Iris pigment epithelial cell (primary cell): ENCODE data around the gene OVCA2.
A peak's percentile ranks its signal among the peaks of the same experiment; 100 is the strongest.
"Not testable (repeated sequence)": the region's sequence is repeated elsewhere in the genome, so short reads cannot be mapped to it uniquely, and the experiment has no call there.

Experiments
- DNase-seq: peaks from one replicate; pipeline ENCODE4 v3.0.0-alpha.2; 2011; ENCODE audit warnings: low read depth

Gene OVCA2

GRCh38 chr17:2041561-2042389 lies at the start of gene OVCA2:
TSS of gene OVCA2 (plus strand) at chr17:2042022. CDS start at chr17:2042048, 26 bp downstream.
- DNase-seq, result peak; percentile 92

GRCh38 chr17:1992541-1992940 lies 49.3 kb upstream of the OVCA2 start:
- DNase-seq, result no peak

- no peak for DNase-seq
Measured at GRCh38 chr17:1994707-1995106, 47.1 kb upstream of the OVCA2 start.

- no peak for DNase-seq
Measured at GRCh38 chr17:1995321-1995892, 46.4 kb upstream of the OVCA2 start.

GRCh38 chr17:1995907-1996799 lies 45.7 kb upstream of the OVCA2 start:
- DNase-seq, result no peak

GRCh38 chr17:1996800-1997288 lies 45.0 kb upstream of the OVCA2 start:
- DNase-seq, result no peak

- no peak for DNase-seq
Measured at GRCh38 chr17:1997289-1997926, 44.4 kb upstream of the OVCA2 start.

- no peak for DNase-seq
Measured at GRCh38 chr17:1997927-1998742, 43.7 kb upstream of the OVCA2 start.

GRCh38 chr17:1999557-2000251 lies 42.1 kb upstream of the OVCA2 start:
- no peak for DNase-seq

GRCh38 chr17:2002767-2003329 lies 39.0 kb upstream of the OVCA2 start:
- no peak for DNase-seq

GRCh38 chr17:2003525-2003924 lies 38.3 kb upstream of the OVCA2 start:
- DNase-seq, result no peak

- DNase-seq, result no peak
Measured at GRCh38 chr17:2004435-2004952, 37.3 kb upstream of the OVCA2 start.

GRCh38 chr17:2008332-2009126 lies 33.3 kb upstream of the OVCA2 start:
- no peak for DNase-seq

GRCh38 chr17:2009737-2010136 lies 32.1 kb upstream of the OVCA2 start:
- no peak for DNase-seq

GRCh38 chr17:2011411-2012371 lies 30.1 kb upstream of the OVCA2 start:
- peak; percentile 23 for DNase-seq

GRCh38 chr17:2012499-2012898 lies 29.3 kb upstream of the OVCA2 start:
- no peak for DNase-seq

GRCh38 chr17:2013220-2013993 lies 28.4 kb upstream of the OVCA2 start:
- not testable (repeated sequence) for DNase-seq
